Endothelial cell of umbilical vein (primary cell): ENCODE data around the gene ALPK1. TPM values are rescaled to one million over a fixed set of nuclear protein-coding genes. Genes with fewer than 3 reads are reported as not detected.

ENCODE experiments used
- BruUV-seq: library from RNA; stranded (reverse); fragments of 400-500 nt; replicated peaks from 2 replicates; lab custom pipeline; 2021; lab: Mats Ljungman, UMichigan
- CTCF ChIA-PET: fragments of 300-600, 350-600 bp; sonication (Branson Sonifier 250); formaldehyde crosslinking; loops from one replicate; lab custom pipeline; 2021; ENCODE audit warnings: antibody characterized with exemption, inconsistent platforms; lab: Charles Lee
- POLR2A ChIA-PET: fragments of 300-600, 350-600 bp; sonication (Branson Sonifier 250); formaldehyde crosslinking; loops from one replicate; lab custom pipeline; 2021; ENCODE audit warnings: antibody characterized with exemption, inconsistent platforms; lab: Charles Lee
- DNase-seq: peaks from one replicate; pipeline ENCODE4 v3.0.0-alpha.2; 2011; ENCODE audit warnings: low read depth, low spot score
- FAIRE-seq: peaks from 2 replicates; lab custom pipeline; 2011; peaks lifted over from hg19 to GRCh38; lab: Jason Lieb, UNC
- H2AFZ ChIP-seq: 2 replicates; pipeline ENCODE4 v1.6.0; 2012; ENCODE audit warnings: low read depth, low read length, control low read depth, inconsistent platforms
- H3K27ac ChIP-seq: 2 replicates; pipeline ENCODE4 v1.5.1; 2011; ENCODE audit warnings: low read depth, mild to moderate bottlenecking, control low read depth, low read length, moderate library complexity; ENCODE audit not compliant: insufficient read depth
- H3K27me3 ChIP-seq, 2 experiments: 2 replicates each; pipeline versions ENCODE4 v1.6.0 to v1.6.1; 2011; ENCODE audit warnings: low read length in 2 of 2, mixed read lengths in 1 of 2; ENCODE audit not compliant: control insufficient read depth in 2 of 2, insufficient read depth in 2 of 2
- H3K36me3 ChIP-seq, 2 experiments: 2 replicates in 1 of 2; 3 replicates in 1 of 2; pipeline ENCODE4 v1.5.1; 2011; ENCODE audit warnings: low read length in 2 of 2, mild to moderate bottlenecking in 1 of 2, moderate library complexity in 1 of 2; ENCODE audit not compliant: control insufficient read depth in 2 of 2, insufficient read depth in 2 of 2; ENCODE audit errors: extremely low read depth in 1 of 2
- H3K4me1 ChIP-seq: 3 replicates; pipeline ENCODE4 v1.5.1; 2011; ENCODE audit warnings: mild to moderate bottlenecking, low read length; ENCODE audit not compliant: control insufficient read depth, insufficient read depth; ENCODE audit errors: extremely low read depth
- H3K4me2 ChIP-seq: 2 replicates; pipeline ENCODE4 v1.6.1; 2011; ENCODE audit warnings: low read length, control low read depth, mixed read lengths; ENCODE audit not compliant: insufficient read depth
- H3K4me3 ChIP-seq, 3 experiments: fragments of 200-600 bp in 1 of 3; sonication (generic), shearing (Covaris generic) in 1 of 3; replicated peaks in 1 of 3; 2 replicates each; pipeline ENCODE4 v1.5.1; 2011 to 2016; ENCODE audit warnings: control low read depth in 3 of 3, low read length in 3 of 3, mild to moderate bottlenecking in 2 of 3, inconsistent platforms in 1 of 3, low read depth in 1 of 3, moderate library complexity in 1 of 3; ENCODE audit not compliant: insufficient read depth in 1 of 3
- H3K79me2 ChIP-seq: 2 replicates; pipeline ENCODE4 v1.6.0; 2012; ENCODE audit warnings: low read length, inconsistent platforms; ENCODE audit not compliant: control insufficient read depth, insufficient read depth
- H3K9ac ChIP-seq: replicated peaks from 2 replicates; pipeline ENCODE3; 2011; ENCODE audit warnings: low read length, control low read depth; ENCODE audit not compliant: insufficient read depth; ENCODE audit errors: extremely low read depth
- H3K9me1 ChIP-seq: replicated peaks from 3 replicates; pipeline ENCODE4 v1.6.0; 2011; ENCODE audit warnings: mild to moderate bottlenecking, low read length; ENCODE audit not compliant: control insufficient read depth, insufficient read depth; ENCODE audit errors: extremely low read depth
- H3K9me3 ChIP-seq: replicated peaks from 2 replicates; pipeline ENCODE4 v1.5.1; 2012; ENCODE audit warnings: low read length, inconsistent platforms; ENCODE audit not compliant: control insufficient read depth, insufficient read depth
- H4K20me1 ChIP-seq: replicated peaks from 2 replicates; pipeline ENCODE3; 2011; ENCODE audit warnings: mild to moderate bottlenecking, low read length; ENCODE audit not compliant: control insufficient read depth, insufficient read depth; ENCODE audit errors: extremely low read depth
- EZH2 ChIP-seq: IDR thresholded peaks from 2 replicates; pipeline ENCODE4 v1.6.1; 2012; ENCODE audit warnings: borderline replicate concordance, low read depth, mild to moderate bottlenecking, moderate library complexity, low read length, inconsistent platforms; ENCODE audit not compliant: severe bottlenecking
- FOS ChIP-seq: IDR thresholded peaks from 2 replicates; pipeline ENCODE4 v1.6.1; 2011; ENCODE audit warnings: mild to moderate bottlenecking, low read length, moderate library complexity, borderline replicate concordance; ENCODE audit not compliant: insufficient read depth
- GATA2 ChIP-seq: IDR thresholded peaks from 2 replicates; pipeline ENCODE4 v1.7.0; 2011; ENCODE audit warnings: low read depth, mild to moderate bottlenecking, moderate library complexity, mixed read lengths, low read length; ENCODE audit not compliant: insufficient read length, insufficient read depth
- JUN ChIP-seq: IDR thresholded peaks from 2 replicates; pipeline ENCODE4 v1.6.1; 2011; ENCODE audit warnings: borderline replicate concordance, low read depth; ENCODE audit not compliant: insufficient read length, insufficient read depth
- MYC ChIP-seq: IDR thresholded peaks from one replicate; pipeline ENCODE4 v1.6.1; 2011; ENCODE audit warnings: mild to moderate bottlenecking, low read depth, low read length
- POLR2A ChIP-seq: IDR thresholded peaks from 2 replicates; pipeline ENCODE4 v1.6.1; 2012; ENCODE audit warnings: low read depth, mild to moderate bottlenecking, control low read depth, low read length
- POLR2AphosphoS5 ChIP-seq: IDR thresholded peaks from 2 replicates; pipeline ENCODE4 v1.6.1; 2012; ENCODE audit warnings: low read depth, mild to moderate bottlenecking, control low read depth, low read length, moderate library complexity; ENCODE audit not compliant: insufficient read depth
- dilution Hi-C: fragments of 300-500 bp; cut with MboI; formaldehyde crosslinking; loops from one replicate; pipeline ENCODE4 v1.15.0; 2019; ENCODE audit warnings: low sequenced_read_pairs; ENCODE audit not compliant: extremely low pct_ligation_motif_present
- intact Hi-C: fragments of 100-400 bp; cut with micrococcal nuclease; formaldehyde crosslinking; loops from one replicate; pipeline ENCODE4 v1.10.0; 2022
- polyA plus RNA-seq, 4 experiments: library from polyadenylated mRNA; depleted of rRNA in 3 of 4; stranded (reverse) in 3 of 4; unstranded in 1 of 4; fragments of >200 nt; gene quantifications; 2 replicates each; pipeline versions ENCODE4 v1.2.1 to v1.2.3, GENCODE V29; 2011 to 2012; ENCODE audit warnings: missing spikeins in 1 of 4
- total RNA-seq: library from RNA; stranded (reverse); gene quantifications from 2 replicates; pipeline ENCODE4 v1.2.3, GENCODE V29; 2021
- TF ChIP-seq, protein P1 (sequence below): IDR thresholded peaks from 2 replicates; pipeline ENCODE4 v1.6.1; 2011; ENCODE audit not compliant: insufficient read depth, insufficient read length
- TF ChIP-seq, protein P2 (sequence below), 2 donors: IDR thresholded peaks; 1 replicate in 1 of 2; 2 replicates in 1 of 2; pipeline ENCODE4 v1.5.1; 2011; ENCODE audit warnings: low read length in 2 of 2, mild to moderate bottlenecking in 2 of 2, moderate library complexity in 2 of 2, control low read depth in 1 of 2, inconsistent platforms in 1 of 2, low read depth in 1 of 2; ENCODE audit not compliant: insufficient read depth in 1 of 2; ENCODE audit errors: extremely low read depth in 1 of 2

The ALPK1 gene
- total and polyA plus RNA-seq, 2 donors (not counting 3 experiments of a cell fraction or from before 2014, with no cell fraction given): 1.4 to 5.5 TPM

DNA sequence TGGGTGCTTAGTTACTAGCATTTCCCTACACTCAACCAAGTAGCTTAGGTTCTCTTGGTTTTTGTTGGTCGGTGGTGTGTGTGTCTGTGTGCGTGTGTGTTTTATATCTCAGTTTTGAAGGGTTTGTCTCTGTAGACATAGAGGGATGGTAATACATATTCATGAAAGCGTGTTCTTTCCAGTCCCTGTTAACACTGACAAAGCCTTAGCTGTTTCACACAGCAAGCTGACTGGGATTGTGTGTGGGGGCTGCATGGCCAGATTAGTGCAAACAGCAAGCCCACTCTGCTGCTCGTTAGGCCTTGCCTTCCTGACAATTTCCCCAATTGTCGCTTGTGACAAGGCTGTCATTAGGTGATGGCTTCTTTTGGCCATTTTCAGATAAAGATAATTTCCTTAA, 43.9 kb downstream of the ALPK1 start:
- H3K9me3 ChIP-seq: no peaks in the 10 kb centered on the region
- intact Hi-C loops (no loop called here), dilution Hi-C loops (no loop called here)
- CTCF ChIA-PET: no interaction called here
- no peak overlapping the region for H2AFZ ChIP-seq
- H3K27ac ChIP-seq: no peak overlapping the region
- H3K27me3 ChIP-seq: no peaks in the 10 kb centered on the region
- no peaks in the 10 kb centered on the region for H3K4me1 ChIP-seq
- FAIRE-seq (no peak), DNase-seq (no peak)
- no peaks in the 10 kb centered on the region for H3K9me1 ChIP-seq
- BruUV-seq: no TSS peak
- H3K79me2 ChIP-seq: no peaks in the 10 kb centered on the region
- H3K9ac ChIP-seq: no peak overlapping the region
- POLR2A ChIA-PET: no interaction called here
- H3K36me3 ChIP-seq: no peaks in the 10 kb centered on the region
- no peak overlapping the region for H3K4me3 ChIP-seq
- no peak for TF ChIP-seq FOS
- no peaks in the 10 kb centered on the region for H4K20me1 ChIP-seq
- no peak overlapping the region for H3K4me2 ChIP-seq

DNA sequence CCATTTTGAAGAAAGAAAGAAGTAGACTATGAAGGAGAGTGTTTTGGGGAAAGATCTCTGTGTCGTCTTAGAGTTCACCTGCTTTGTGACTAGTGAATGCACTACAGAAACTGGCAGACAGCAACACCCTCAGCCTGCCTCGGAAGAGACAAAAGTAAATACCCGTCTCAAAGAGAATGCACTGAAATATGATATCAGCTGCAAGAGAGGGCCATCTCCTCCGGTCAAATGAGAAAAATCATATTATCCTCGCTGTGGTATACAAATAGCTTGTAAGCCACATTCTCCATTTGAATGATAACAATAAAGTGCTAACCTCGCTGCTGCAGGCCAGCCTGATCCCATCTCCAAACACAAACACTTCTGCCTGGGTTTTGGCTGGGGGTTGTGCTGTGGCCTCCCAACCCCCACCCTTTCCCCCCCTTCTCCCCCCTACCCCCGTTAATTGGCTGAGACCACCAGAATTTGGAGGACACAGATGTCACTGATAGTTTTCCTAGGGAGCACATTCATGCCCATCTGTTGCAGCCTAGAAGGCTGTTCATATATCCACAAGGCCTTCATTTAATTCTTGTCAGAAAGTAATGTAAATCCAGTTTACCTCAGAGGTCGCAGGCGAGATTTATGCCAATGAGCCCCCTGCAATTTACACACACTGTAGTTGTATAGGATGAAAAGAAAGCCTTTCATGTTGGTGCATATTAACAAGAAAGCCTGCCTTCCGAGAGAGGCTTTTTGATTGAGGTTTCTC, 46.3 kb downstream of the ALPK1 start:
- no peaks in the 10 kb centered on the region for H3K79me2 ChIP-seq
- intact Hi-C loops: no loop called here
- CTCF ChIA-PET: interaction anchor here (1.8 kb wide), 1 partner anchor 16 kb away, joined by 5 read pairs; no protein-coding TSS in a partner anchor
- H3K9me3 ChIP-seq: no peaks in the 10 kb centered on the region
- no peak for TF ChIP-seq JUN
- TF ChIP-seq FOS: no peak
- no peak for TF ChIP-seq POLR2AphosphoS5
- TF ChIP-seq, protein P1, sequence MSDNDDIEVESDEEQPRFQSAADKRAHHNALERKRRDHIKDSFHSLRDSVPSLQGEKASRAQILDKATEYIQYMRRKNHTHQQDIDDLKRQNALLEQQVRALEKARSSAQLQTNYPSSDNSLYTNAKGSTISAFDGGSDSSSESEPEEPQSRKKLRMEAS: no peak
- TF ChIP-seq MYC: no peak
- no peak for TF ChIP-seq POLR2A
- TF ChIP-seq EZH2: no peak
- no peak for TF ChIP-seq GATA2
- TF ChIP-seq, protein P2, sequence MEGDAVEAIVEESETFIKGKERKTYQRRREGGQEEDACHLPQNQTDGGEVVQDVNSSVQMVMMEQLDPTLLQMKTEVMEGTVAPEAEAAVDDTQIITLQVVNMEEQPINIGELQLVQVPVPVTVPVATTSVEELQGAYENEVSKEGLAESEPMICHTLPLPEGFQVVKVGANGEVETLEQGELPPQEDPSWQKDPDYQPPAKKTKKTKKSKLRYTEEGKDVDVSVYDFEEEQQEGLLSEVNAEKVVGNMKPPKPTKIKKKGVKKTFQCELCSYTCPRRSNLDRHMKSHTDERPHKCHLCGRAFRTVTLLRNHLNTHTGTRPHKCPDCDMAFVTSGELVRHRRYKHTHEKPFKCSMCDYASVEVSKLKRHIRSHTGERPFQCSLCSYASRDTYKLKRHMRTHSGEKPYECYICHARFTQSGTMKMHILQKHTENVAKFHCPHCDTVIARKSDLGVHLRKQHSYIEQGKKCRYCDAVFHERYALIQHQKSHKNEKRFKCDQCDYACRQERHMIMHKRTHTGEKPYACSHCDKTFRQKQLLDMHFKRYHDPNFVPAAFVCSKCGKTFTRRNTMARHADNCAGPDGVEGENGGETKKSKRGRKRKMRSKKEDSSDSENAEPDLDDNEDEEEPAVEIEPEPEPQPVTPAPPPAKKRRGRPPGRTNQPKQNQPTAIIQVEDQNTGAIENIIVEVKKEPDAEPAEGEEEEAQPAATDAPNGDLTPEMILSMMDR (IDR thresholded peaks at IDR 0.05; ENCODE audit: extremely low read depth in 1 of 2, insufficient read depth in 1 of 2, low read depth in 1 of 2, low read length in 2 of 2): no peak
- H3K4me1 ChIP-seq: no peaks in the 10 kb centered on the region
- no peak overlapping the region for H2AFZ ChIP-seq
- H3K4me2 ChIP-seq: no peak overlapping the region
- dilution Hi-C loops: no loop called here
- no peaks in the 10 kb centered on the region for H3K36me3 ChIP-seq
- H4K20me1 ChIP-seq: no peaks in the 10 kb centered on the region
- H3K4me3 ChIP-seq: no peak overlapping the region
- H3K9me1 ChIP-seq: no peaks in the 10 kb centered on the region
- no peak overlapping the region for H3K27ac ChIP-seq
- no peak overlapping the region for H3K9ac ChIP-seq
- POLR2A ChIA-PET: no interaction called here
- FAIRE-seq (no peak), DNase-seq (no peak)
- no peaks in the 10 kb centered on the region for H3K27me3 ChIP-seq
- no TSS peak for BruUV-seq
